A673 (cell line): ENCODE measurements around the gene PLEK2. TPM values are rescaled to one million over a fixed set of nuclear protein-coding genes. Genes with fewer than 3 reads are reported as not detected.
"Not testable (repeated sequence)": the region's sequence is repeated elsewhere in the genome, so short reads cannot be mapped to it uniquely, and the experiment has no call there.

ENCODE experiments used
- BruUV-seq: library from RNA; stranded (reverse); fragments of 400-500 nt; replicated peaks from 2 replicates; lab custom pipeline; 2021; lab: Mats Ljungman, UMichigan
- CTCF ChIA-PET: fragments of 300-600 bp; sonication (Branson Sonifier 250); formaldehyde crosslinking; loops from one replicate; lab custom pipeline; 2022; ENCODE audit warnings: antibody characterized with exemption; lab: Charles Lee
- POLR2A ChIA-PET: fragments of 300-600 bp; sonication (Branson Sonifier 250); formaldehyde crosslinking; loops from one replicate; lab custom pipeline; 2022; ENCODE audit warnings: antibody characterized with exemption; ENCODE audit not compliant: low non-redundant PET; lab: Charles Lee
- DNase-seq: peaks from one replicate; pipeline ENCODE4 v3.0.0-alpha.2; 2015; ENCODE audit warnings: low spot score
- H3K27ac ChIP-seq: fragments of 200-600 bp; sonication (generic); 2 replicates; pipeline ENCODE4 v1.5.1; 2016; ENCODE audit warnings: mixed run types, low read depth, mild to moderate bottlenecking, mixed read lengths, antibody characterized with exemption, low read length; ENCODE audit not compliant: poor library complexity, severe bottlenecking
- H3K27me3 ChIP-seq: fragments of 200-600 bp; sonication (generic); replicated peaks from 2 replicates; pipeline ENCODE4 v1.6.1; 2017; ENCODE audit warnings: mixed run types, low read depth, mild to moderate bottlenecking, mixed read lengths, antibody characterized with exemption, low read length; ENCODE audit not compliant: insufficient read depth, poor library complexity
- H3K36me3 ChIP-seq: fragments of 200-600 bp; sonication (generic); 2 replicates; pipeline ENCODE4 v1.6.1; 2016; ENCODE audit warnings: mixed run types, mild to moderate bottlenecking, mixed read lengths, antibody characterized with exemption, low read length; ENCODE audit not compliant: insufficient read depth, poor library complexity, severe bottlenecking
- H3K4me1 ChIP-seq: fragments of 200-600 bp; sonication (generic); 2 replicates; pipeline ENCODE4 v1.6.1; 2017; ENCODE audit warnings: mixed run types, mild to moderate bottlenecking, mixed read lengths, antibody characterized with exemption, low read length; ENCODE audit not compliant: insufficient read depth, poor library complexity, severe bottlenecking
- H3K4me3 ChIP-seq: fragments of 200-600 bp; sonication (generic); 2 replicates; pipeline ENCODE4 v1.5.1; 2016; ENCODE audit warnings: low read depth, mixed run types, mild to moderate bottlenecking, mixed read lengths, low read length; ENCODE audit not compliant: poor library complexity, severe bottlenecking
- H3K9me3 ChIP-seq: fragments of 200-600 bp; sonication (generic); 2 replicates; pipeline ENCODE4 v1.6.1; 2016; ENCODE audit warnings: mixed run types, low read depth, mild to moderate bottlenecking, mixed read lengths, antibody characterized with exemption, low read length; ENCODE audit not compliant: poor library complexity, severe bottlenecking
- CTCF ChIP-seq: fragments of 300-800, 200-600 bp; sonication (generic); conservative IDR thresholded peaks from 2 replicates; pipeline ENCODE4 v1.5.1; 2017; ENCODE audit warnings: low read depth, mild to moderate bottlenecking, antibody characterized with exemption, low read length, moderate library complexity, mixed read lengths
- EZH2 ChIP-seq: fragments of 200-600 bp; sonication (generic); IDR thresholded peaks from 2 replicates; pipeline ENCODE4 v1.6.1; 2017; ENCODE audit warnings: borderline replicate concordance, low read depth, mild to moderate bottlenecking, mixed read lengths, antibody characterized with exemption, low read length; ENCODE audit not compliant: poor library complexity, severe bottlenecking
- intact Hi-C: fragments of 100-400 bp; cut with micrococcal nuclease; formaldehyde crosslinking; loops from one replicate; pipeline ENCODE4 v1.10.0; 2022; ENCODE audit not compliant: unreplicated experiment
- total RNA-seq: library from RNA; stranded (reverse); gene quantifications from 2 replicates; pipeline ENCODE4 v1.2.3, GENCODE V29; 2021

The PLEK2 gene
- total RNA-seq, 1 experiment from 2014 or later: 6.8 TPM

DNA sequence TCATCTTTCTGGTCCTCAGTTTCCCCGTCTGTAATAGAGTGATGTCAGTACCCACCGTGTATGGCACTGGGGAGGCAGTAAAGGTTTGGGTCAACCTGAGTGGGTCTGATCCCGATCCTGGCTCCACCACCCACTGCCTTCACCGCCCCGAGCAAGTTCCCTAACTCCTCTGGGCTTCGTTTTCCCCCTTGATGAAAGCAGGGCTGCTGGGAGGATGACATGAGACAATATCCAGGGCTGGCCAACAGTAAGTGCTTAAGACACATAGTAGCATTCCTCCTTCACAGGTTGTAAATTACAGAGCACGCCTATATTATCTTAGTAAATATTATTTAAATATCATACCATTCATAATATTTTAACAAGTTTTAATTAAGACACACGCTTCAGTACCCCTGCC, 595 bp downstream of the PLEK2 start:
- intact Hi-C loops: no loop called here
- ChIA-PET POLR2A (no interaction called here), CTCF (no interaction called here)

GRCh38 chr14:67410313-67410712, 1.7 kb downstream of the PLEK2 start:
- no peak for TF ChIP-seq CTCF
- TF ChIP-seq EZH2: no peak
- intact Hi-C loops: no loop called here
- Histone ChIP-seq H3K27me3 (no peaks in the 10 kb centered on the region), H3K9me3 (no peaks in the 10 kb centered on the region), H3K4me1 (no peaks in the 10 kb centered on the region), H3K4me3 (no peak overlapping the region), H3K36me3 (no peaks in the 10 kb centered on the region), H3K27ac (no peak overlapping the region)
- ChIA-PET POLR2A (no interaction called here), CTCF (no interaction called here)
- no TSS peak for BruUV-seq
- no peak for DNase-seq

More for the DNA sequence above, 595 bp downstream of the PLEK2 start:
- no peaks in the 10 kb centered on the region for H3K27me3 ChIP-seq
- H3K36me3 ChIP-seq: no peaks in the 10 kb centered on the region
- no peak overlapping the region for H3K27ac ChIP-seq
- H3K4me1 ChIP-seq: no peaks in the 10 kb centered on the region
- no peaks in the 10 kb centered on the region for H3K9me3 ChIP-seq
- peak overlapping the region; percentile 40 for H3K4me3 ChIP-seq
- TF ChIP-seq CTCF: no peak
- TF ChIP-seq EZH2: no peak
- BruUV-seq: TSS peak; percentile 37
- no peak for DNase-seq

DNA sequence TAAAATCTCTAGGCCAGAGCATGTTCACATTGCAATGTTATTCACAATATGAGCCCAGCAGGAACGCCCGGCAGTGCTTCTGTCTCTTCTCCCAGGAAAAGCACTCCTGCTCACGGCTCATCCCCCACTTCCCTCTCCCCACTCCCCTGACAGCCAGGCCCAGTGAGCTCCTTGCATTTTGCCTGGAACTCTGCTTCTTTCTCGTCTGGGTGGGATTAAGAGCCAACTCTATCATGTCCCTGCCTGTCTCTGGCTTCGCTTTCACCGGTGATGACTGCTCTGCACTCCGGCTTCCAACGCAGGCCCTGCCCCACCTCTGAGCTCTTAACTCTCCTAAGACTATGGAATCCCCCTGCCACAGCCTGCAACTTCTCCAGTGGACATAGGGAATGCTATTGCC, 2.5 kb downstream of the PLEK2 start:
- H3K4me1 ChIP-seq: no peaks in the 10 kb centered on the region
- no peaks in the 10 kb centered on the region for H3K27me3 ChIP-seq
- no peak for DNase-seq
- no TSS peak for BruUV-seq
- TF ChIP-seq CTCF: no peak
- no peak for TF ChIP-seq EZH2
- no peak overlapping the region for H3K27ac ChIP-seq
- H3K36me3 ChIP-seq: no peaks in the 10 kb centered on the region
- H3K9me3 ChIP-seq: no peaks in the 10 kb centered on the region
- ChIA-PET POLR2A (interaction anchor here (0.6 kb wide), 1 partner anchor 30 kb away, joined by 6 read pairs; no protein-coding TSS in a partner anchor), CTCF (no interaction called here)
- no peak overlapping the region for H3K4me3 ChIP-seq
- intact Hi-C loops: no loop called here

GRCh38 chr14:67408122-67408801, 3.7 kb downstream of the PLEK2 start:
- H3K4me3 ChIP-seq, H3K9me3 ChIP-seq, intact Hi-C loops, H3K4me1 ChIP-seq, H3K27me3 ChIP-seq, CTCF ChIA-PET, H3K27ac ChIP-seq, H3K36me3 ChIP-seq, BruUV-seq: not testable (repeated sequence)
- peak; percentile 30 for DNase-seq
- POLR2A ChIA-PET: interaction anchor here (0.6 kb wide), 1 partner anchor 277 kb away, joined by 3 read pairs; no protein-coding TSS in a partner anchor
